Measurements from ENCODE around the gene KIFAP3.

DNA sequence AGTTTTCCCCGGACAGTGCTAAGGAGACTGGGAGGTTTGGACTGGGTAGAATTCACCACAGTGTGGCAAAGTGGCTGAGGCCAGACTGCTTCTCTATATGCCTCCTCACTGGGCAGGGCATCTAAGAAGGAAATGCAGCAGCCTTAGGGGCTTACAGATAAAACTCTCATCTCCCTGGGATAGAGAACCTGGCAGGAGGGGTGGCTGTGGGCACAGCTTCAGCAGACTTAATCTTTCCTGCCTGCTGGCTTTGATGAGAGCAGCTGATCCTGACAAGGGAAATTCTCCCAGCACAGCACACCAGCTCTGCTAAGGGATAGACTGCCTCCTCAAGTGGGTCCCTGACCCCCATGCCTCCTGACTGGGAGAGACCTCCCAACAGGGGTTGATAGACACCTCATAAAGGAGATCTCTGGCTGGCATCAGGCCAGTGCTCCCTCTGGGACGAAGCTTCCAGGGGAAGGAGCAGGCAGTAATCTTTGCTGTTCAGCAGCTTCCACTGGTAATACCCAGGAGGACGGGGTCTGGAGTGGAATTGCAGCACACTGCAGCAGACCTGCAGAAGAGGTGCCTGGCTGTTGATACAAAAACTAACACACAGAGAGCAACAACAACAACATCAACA lies 25.2 kb downstream of the KIFAP3 start:
- TF ChIP-seq, protein P1, sequence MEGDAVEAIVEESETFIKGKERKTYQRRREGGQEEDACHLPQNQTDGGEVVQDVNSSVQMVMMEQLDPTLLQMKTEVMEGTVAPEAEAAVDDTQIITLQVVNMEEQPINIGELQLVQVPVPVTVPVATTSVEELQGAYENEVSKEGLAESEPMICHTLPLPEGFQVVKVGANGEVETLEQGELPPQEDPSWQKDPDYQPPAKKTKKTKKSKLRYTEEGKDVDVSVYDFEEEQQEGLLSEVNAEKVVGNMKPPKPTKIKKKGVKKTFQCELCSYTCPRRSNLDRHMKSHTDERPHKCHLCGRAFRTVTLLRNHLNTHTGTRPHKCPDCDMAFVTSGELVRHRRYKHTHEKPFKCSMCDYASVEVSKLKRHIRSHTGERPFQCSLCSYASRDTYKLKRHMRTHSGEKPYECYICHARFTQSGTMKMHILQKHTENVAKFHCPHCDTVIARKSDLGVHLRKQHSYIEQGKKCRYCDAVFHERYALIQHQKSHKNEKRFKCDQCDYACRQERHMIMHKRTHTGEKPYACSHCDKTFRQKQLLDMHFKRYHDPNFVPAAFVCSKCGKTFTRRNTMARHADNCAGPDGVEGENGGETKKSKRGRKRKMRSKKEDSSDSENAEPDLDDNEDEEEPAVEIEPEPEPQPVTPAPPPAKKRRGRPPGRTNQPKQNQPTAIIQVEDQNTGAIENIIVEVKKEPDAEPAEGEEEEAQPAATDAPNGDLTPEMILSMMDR (IDR thresholded peaks at IDR 0.05), result no peak
- TF ChIP-seq POLR2A (IDR thresholded peaks at IDR 0.05), result no peak
